DMS153 treated with DMSO at 0.1 percent for 48 hours (cell line): ENCODE results near the gene PRUNE2.

Experiments
- DNase-seq: peaks from one replicate; lab custom pipeline; 2025; ENCODE audit not compliant: unreplicated experiment; lab: John Stamatoyannopoulos, UW

The PRUNE2 gene

GRCh38 chr9:76585487-76586389 is 320.2 kb downstream of the PRUNE2 start:
- DNase-seq = peak; percentile 19

- no peak for DNase-seq
Observed at GRCh38 chr9:76583256-76583655, 322.7 kb downstream of the PRUNE2 start.

- no peak for DNase-seq
Observed at GRCh38 chr9:76581731-76582130, 324.2 kb downstream of the PRUNE2 start.

- DNase-seq = no peak
Observed at GRCh38 chr9:76580820-76581219, 325.1 kb downstream of the PRUNE2 start.

DNA sequence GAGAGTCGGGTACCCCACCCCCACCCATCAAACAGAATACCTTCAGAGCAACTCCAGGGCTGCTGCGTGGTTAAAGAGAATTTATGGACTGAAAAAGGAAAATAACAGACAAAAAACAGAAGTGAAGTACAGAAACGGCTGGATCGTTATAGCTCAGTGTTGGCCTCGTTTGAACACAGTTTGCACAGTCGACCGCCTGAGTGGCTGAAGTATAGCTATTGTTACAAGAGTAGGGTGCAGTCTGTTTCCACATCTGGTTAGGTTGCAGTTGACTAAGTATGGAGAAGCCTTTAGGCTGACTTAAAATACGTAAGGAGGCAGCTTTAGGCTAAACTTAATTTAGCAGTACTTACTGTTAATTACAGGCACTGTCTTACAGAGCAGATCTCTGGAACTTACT is 325.7 kb downstream of the PRUNE2 start:
- no peak for DNase-seq

- DNase-seq = no peak
Observed at GRCh38 chr9:76576344-76576743, 329.6 kb downstream of the PRUNE2 start.

- no peak for DNase-seq
Observed at GRCh38 chr9:76575761-76576160, 330.2 kb downstream of the PRUNE2 start.

DNA sequence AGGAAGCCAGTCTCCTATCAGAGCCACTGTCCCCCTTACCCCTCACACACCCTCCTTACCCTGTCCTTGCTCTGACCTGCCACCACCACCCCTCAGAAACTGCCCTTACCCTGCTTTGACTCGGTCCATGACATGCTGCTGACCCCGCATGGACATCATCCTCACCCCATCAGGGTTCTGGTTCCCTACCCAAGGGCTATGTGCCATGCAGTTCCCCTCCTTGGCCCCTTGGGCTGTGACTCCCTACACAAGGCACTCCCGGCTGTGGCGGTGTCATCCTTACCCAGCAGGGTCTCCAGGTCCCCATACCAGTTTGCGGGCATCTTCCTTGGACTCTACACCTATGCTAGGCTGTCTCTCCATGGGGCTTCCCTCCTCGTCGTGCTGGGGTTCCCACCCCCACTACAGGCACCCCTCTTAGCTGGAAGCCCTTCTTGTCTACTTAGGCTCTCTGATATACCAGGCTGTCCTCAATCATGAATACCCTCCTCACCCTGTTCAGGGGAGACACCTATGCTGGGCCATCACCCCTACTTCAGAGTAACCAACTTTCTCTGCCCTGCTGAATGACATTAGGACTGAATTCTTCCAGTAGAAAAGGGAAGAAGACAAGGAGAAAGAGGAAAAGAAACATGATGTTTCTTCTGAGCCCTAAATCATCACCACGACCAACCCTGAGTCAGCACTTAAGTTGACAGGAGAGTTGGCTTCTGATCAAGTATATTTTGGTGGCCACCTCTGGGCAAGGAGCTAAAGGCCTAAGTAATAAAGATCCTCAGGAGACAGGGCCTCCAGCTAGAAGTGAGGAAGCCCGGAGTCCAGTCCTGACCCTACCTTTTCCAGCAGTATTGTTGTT is 331.8 kb downstream of the PRUNE2 start:
- no peak for DNase-seq

- no peak for DNase-seq
Observed at GRCh38 chr9:76573408-76573807, 332.5 kb downstream of the PRUNE2 start.

DNA sequence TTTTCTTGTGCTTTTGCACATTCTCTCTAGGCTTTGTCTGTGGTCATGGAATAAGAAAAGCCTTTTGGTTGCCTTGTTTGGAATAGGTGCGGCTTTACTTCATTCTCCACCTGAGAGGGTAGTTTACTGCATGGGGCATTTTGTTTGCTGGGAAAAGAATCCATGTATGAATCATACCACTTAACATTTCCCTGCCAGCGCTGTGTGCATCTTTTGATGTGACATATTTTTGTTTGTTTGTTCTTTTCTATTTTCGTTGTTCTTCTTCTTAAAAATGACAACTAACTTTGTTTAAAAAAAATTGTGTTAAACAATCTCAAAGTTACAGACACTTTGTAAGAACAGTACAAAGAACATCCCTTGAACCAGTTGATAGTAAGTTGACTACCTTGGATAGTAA is 333.8 kb downstream of the PRUNE2 start:
- DNase-seq = no peak

- no peak for DNase-seq
Observed at GRCh38 chr9:76571743-76572146, 334.2 kb downstream of the PRUNE2 start.

DNA sequence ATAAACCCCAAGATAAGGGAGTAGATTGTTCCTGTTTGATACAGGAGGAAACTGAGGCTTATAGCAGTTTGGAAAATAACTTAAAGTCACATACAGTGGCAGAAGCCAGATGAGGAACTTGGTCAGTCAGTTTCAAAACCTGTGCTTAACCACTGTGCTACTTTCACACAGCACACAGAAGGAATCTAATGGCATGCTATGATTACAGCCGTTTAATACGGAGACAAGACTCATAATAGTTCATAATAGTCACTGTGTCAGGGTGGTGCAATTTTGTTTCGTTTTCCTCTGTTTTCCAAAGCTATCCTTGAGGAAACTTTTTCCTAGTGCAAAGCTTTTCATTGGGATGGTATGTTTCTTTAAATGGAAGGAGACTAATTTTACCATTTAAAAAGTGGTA is 334.6 kb downstream of the PRUNE2 start:
- DNase-seq = no peak

DNA sequence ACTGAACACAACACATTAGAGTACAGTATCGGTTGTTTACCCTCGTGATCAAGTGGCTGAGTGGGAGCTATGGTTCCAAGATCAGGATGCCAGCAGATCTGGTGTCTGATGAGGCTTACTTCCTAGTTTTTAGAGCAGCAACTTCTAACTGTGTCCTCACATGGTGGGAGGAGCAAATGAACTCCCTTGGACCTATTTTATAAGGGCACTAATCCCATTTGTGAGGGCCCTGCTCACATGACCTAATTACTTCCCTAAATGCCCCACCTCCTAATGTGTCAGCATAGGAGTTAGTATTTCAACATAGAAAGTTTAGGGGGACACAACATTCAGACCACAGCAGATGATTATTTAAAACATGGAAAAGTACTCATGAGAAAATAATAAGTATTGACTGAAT is 335.1 kb downstream of the PRUNE2 start:
- no peak for DNase-seq

GRCh38 chr9:76567086-76567485 is 338.8 kb downstream of the PRUNE2 start:
- no peak for DNase-seq

- no peak for DNase-seq
Observed at GRCh38 chr9:76564297-76564696, 341.6 kb downstream of the PRUNE2 start.

DNA sequence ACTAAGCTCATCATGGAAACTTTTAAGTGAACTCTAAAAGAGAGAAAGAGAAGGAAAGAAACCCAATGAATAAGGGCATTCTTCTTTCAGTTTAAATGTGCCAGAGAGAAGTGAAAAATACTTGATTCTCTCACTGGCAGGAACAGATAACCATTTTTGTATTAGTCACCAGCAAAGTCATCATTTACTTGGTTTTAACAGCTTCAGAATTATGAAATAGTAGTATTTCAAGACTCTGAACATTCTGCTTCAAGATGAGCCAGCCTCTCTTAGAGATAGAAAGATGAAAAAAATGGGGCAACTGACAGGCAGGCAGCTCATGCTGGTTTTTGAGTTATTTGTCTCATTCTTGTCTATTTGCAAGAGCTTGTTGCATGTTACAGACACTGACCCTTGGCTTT is 343.4 kb downstream of the PRUNE2 start:
- DNase-seq = no peak

DNA sequence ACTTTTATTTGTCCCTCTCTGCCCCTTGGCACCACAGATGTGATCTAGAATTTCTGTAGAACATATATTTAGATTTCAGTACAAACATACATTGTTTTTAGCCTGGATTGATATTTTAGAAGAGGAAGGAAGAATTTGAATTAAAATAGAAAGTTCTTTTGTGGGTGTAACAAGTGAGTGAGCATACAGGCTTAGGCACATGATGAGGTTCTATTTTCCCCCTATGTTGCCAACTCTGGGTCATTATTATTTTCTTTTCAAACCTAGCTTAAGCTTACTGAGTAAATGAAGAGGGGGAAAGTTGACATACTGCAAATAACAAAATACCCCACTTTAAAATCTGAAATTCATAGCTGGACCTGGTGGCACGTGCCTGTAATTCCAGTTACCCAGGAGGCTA is 344.0 kb downstream of the PRUNE2 start:
- DNase-seq = no peak
